Astrocyte (in vitro differentiated cells and primary cell): ENCODE data around the gene RTL10.

ENCODE experiments used
- EZH2 ChIP-seq: IDR thresholded peaks from 2 replicates; pipeline ENCODE4 v1.6.1; 2012; ENCODE audit warnings: mild to moderate bottlenecking, low read length, inconsistent platforms; ENCODE audit not compliant: insufficient read depth
- TF ChIP-seq, protein P1 (sequence below): IDR thresholded peaks from 2 replicates; pipeline ENCODE4 v1.5.1; 2011; ENCODE audit warnings: low read depth, mild to moderate bottlenecking, inconsistent platforms, low read length, moderate library complexity; ENCODE audit not compliant: insufficient read depth

GRCh38 chr22:19814428-19814827 lies 40.2 kb downstream of the RTL10 start:
- TF ChIP-seq, protein P1, sequence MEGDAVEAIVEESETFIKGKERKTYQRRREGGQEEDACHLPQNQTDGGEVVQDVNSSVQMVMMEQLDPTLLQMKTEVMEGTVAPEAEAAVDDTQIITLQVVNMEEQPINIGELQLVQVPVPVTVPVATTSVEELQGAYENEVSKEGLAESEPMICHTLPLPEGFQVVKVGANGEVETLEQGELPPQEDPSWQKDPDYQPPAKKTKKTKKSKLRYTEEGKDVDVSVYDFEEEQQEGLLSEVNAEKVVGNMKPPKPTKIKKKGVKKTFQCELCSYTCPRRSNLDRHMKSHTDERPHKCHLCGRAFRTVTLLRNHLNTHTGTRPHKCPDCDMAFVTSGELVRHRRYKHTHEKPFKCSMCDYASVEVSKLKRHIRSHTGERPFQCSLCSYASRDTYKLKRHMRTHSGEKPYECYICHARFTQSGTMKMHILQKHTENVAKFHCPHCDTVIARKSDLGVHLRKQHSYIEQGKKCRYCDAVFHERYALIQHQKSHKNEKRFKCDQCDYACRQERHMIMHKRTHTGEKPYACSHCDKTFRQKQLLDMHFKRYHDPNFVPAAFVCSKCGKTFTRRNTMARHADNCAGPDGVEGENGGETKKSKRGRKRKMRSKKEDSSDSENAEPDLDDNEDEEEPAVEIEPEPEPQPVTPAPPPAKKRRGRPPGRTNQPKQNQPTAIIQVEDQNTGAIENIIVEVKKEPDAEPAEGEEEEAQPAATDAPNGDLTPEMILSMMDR = no peak
- TF ChIP-seq EZH2 = no peak
